ENCODE measurements around the gene ACVR1. TPM values are rescaled to one million over a fixed set of nuclear protein-coding genes. Genes with fewer than 3 reads are reported as not detected.

Gene ACVR1
- total RNA-seq, 1 donor from 2014 or later = 14.3 TPM

GRCh38 chr2:157903626-157904025 is 27.5 kb upstream of the ACVR1 start:
- Mint-ChIP-seq H3K4me1 (ENCODE audit: unreplicated experiment) (peaks cover 1% of the 10 kb centered on the region), H3K4me3 (no peak overlapping the region), H3K27ac (no peak overlapping the region), H3K27me3 (no peaks in the 10 kb centered on the region), H3K9me3 (no peaks in the 10 kb centered on the region), H3K36me3 (no peaks in the 10 kb centered on the region)
- no peak for DNase-seq (ENCODE audit: extremely low spot score, unreplicated experiment)
- no peak for TF ChIP-seq CTCF (conservative IDR thresholded peaks at IDR 0.05)

DNA sequence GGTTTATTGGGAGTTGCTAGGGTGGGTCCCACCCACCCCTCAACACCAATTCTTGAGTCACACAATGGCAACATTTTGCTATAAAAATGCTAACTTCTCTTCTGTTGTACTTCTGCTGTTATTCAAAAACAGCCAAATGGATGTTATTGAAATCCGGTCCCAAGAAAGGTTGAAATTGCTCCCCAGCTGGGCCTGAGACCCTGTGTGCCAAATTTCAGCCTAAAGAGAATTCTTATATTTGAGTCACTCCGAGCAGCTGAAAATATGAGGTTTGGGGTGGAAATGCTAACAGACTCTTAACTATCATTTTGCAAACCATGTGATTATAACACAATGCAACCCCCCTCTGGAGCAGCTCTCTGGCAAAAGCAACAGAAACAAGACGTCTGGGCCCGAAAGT is 27.0 kb upstream of the ACVR1 start:
- Mint-ChIP-seq H3K36me3 (no peaks in the 10 kb centered on the region), H3K4me1 (ENCODE audit: unreplicated experiment) (peaks cover 4% of the 10 kb centered on the region), H3K9me3 (no peaks in the 10 kb centered on the region), H3K27ac (no peak overlapping the region), H3K27me3 (no peaks in the 10 kb centered on the region), H3K4me3 (no peak overlapping the region)
- no peak for TF ChIP-seq CTCF (conservative IDR thresholded peaks at IDR 0.05)
- DNase-seq (ENCODE audit: extremely low spot score, unreplicated experiment) = no peak

GRCh38 chr2:157902692-157903091 is 26.6 kb upstream of the ACVR1 start:
- Mint-ChIP-seq H3K9me3 (no peaks in the 10 kb centered on the region), H3K27me3 (no peaks in the 10 kb centered on the region), H3K36me3 (no peaks in the 10 kb centered on the region), H3K27ac (no peak overlapping the region), H3K4me1 (ENCODE audit: unreplicated experiment) (peaks cover 4% of the 10 kb centered on the region), H3K4me3 (no peak overlapping the region)
- no peak for TF ChIP-seq CTCF (conservative IDR thresholded peaks at IDR 0.05)
- DNase-seq (ENCODE audit: extremely low spot score, unreplicated experiment) = no peak

- peak; percentile 33 for TF ChIP-seq CTCF (conservative IDR thresholded peaks at IDR 0.05)
- DNase-seq (ENCODE audit: extremely low spot score, unreplicated experiment) = no peak
- Mint-ChIP-seq H3K27ac (no peak overlapping the region), H3K4me1 (ENCODE audit: unreplicated experiment) (peaks cover 4% of the 10 kb centered on the region), H3K27me3 (no peaks in the 10 kb centered on the region), H3K9me3 (no peaks in the 10 kb centered on the region), H3K4me3 (no peak overlapping the region), H3K36me3 (no peaks in the 10 kb centered on the region)
Measured at GRCh38 chr2:157901325-157901724, 25.2 kb upstream of the ACVR1 start.

DNA sequence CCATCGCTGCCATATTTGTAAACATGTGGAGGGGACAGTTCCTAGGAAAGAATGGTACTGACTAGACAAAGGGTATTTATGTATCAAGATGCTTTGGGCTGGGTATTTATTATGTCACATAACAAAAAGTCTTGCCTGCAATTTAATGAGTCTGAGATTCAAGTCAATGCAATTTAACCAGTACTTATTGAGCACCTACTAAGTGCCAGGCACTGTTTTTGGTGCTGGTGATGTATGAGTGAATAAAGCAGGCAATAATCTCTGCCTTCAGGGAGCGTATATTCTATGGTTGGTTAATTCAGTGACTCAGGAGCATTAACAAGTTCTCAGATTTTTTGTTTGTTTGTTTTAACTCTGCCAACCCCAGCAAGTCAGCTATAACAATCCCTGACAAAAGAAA is 24.6 kb upstream of the ACVR1 start:
- H3K36me3 Mint-ChIP-seq = no peaks in the 10 kb centered on the region
- DNase-seq (ENCODE audit: extremely low spot score, unreplicated experiment) = no peak
- peaks cover 4% of the 10 kb centered on the region for H3K4me1 Mint-ChIP-seq (ENCODE audit: unreplicated experiment)
- TF ChIP-seq CTCF (conservative IDR thresholded peaks at IDR 0.05) = no peak
- no peaks in the 10 kb centered on the region for H3K27me3 Mint-ChIP-seq
- H3K27ac Mint-ChIP-seq = no peak overlapping the region
- H3K4me3 Mint-ChIP-seq = no peak overlapping the region
- no peaks in the 10 kb centered on the region for H3K9me3 Mint-ChIP-seq

DNA sequence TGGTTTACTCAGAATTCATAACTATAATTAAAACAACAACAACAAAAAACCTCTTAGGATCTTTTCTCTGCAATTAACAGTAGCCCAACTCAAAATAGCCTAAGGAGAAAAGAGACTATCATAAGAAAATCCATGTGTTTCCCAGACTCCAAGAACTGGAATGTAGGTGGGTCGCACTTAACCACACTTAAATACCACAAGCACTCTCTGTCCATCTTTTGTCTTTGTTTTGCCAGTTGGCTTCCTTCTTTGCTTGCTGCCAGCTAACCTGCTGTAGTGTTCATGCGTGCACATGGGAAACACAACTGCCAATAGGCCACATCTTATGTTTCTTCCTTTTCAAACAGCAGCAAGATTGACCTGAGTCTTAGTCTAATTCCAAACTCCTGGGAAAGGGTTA is 24.1 kb upstream of the ACVR1 start:
- no peaks in the 10 kb centered on the region for H3K36me3 Mint-ChIP-seq
- peaks cover 4% of the 10 kb centered on the region for H3K4me1 Mint-ChIP-seq (ENCODE audit: unreplicated experiment)
- no peak for DNase-seq (ENCODE audit: extremely low spot score, unreplicated experiment)
- H3K9me3 Mint-ChIP-seq = no peaks in the 10 kb centered on the region
- no peak overlapping the region for H3K4me3 Mint-ChIP-seq
- no peaks in the 10 kb centered on the region for H3K27me3 Mint-ChIP-seq
- no peak for TF ChIP-seq CTCF (conservative IDR thresholded peaks at IDR 0.05)
- no peak overlapping the region for H3K27ac Mint-ChIP-seq

Measured in type B pancreatic cell (in vitro differentiated cells).